ENCODE results near the gene PRIM1. TPM values are rescaled to one million over a fixed set of nuclear protein-coding genes. Genes with fewer than 3 reads are reported as not detected.

PRIM1 gene
- total and polyA plus RNA-seq, 2 of the 13 experiments (the other 11 are each of a cell fraction or from before 2014, with no cell fraction given) = 30.0 to 47.3 TPM

DNA sequence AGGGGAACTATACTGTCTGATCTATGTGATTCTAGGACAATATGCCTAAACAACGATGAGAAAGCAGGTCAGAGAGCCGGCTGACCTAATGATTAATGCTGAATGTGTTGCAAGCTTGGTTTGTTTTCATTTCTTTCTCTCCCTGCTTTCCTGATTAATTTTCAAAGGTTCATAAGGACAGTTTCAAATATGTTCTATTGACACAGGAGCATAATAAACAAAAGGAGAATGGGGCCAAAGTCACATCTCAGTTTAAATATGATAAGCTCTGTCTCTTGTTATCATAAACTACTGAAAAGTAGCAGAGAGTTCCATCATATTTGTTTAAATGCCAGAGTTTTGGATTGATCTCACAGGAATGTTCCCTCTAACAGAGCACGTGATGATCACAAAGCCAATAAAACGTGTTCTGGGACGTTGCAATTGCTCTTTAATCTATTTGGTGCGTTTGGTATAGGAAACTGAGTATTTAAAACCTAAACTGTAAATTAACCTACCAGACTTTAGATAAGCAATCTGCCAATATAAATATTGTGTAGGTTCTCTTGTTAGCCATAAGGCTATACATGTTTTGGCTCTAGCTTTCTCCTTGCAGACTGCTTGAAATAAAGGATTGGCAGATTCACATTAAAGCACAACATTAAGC is 7.3 kb upstream of the PRIM1 start (continued):
- TF ChIP-seq, protein P1, sequence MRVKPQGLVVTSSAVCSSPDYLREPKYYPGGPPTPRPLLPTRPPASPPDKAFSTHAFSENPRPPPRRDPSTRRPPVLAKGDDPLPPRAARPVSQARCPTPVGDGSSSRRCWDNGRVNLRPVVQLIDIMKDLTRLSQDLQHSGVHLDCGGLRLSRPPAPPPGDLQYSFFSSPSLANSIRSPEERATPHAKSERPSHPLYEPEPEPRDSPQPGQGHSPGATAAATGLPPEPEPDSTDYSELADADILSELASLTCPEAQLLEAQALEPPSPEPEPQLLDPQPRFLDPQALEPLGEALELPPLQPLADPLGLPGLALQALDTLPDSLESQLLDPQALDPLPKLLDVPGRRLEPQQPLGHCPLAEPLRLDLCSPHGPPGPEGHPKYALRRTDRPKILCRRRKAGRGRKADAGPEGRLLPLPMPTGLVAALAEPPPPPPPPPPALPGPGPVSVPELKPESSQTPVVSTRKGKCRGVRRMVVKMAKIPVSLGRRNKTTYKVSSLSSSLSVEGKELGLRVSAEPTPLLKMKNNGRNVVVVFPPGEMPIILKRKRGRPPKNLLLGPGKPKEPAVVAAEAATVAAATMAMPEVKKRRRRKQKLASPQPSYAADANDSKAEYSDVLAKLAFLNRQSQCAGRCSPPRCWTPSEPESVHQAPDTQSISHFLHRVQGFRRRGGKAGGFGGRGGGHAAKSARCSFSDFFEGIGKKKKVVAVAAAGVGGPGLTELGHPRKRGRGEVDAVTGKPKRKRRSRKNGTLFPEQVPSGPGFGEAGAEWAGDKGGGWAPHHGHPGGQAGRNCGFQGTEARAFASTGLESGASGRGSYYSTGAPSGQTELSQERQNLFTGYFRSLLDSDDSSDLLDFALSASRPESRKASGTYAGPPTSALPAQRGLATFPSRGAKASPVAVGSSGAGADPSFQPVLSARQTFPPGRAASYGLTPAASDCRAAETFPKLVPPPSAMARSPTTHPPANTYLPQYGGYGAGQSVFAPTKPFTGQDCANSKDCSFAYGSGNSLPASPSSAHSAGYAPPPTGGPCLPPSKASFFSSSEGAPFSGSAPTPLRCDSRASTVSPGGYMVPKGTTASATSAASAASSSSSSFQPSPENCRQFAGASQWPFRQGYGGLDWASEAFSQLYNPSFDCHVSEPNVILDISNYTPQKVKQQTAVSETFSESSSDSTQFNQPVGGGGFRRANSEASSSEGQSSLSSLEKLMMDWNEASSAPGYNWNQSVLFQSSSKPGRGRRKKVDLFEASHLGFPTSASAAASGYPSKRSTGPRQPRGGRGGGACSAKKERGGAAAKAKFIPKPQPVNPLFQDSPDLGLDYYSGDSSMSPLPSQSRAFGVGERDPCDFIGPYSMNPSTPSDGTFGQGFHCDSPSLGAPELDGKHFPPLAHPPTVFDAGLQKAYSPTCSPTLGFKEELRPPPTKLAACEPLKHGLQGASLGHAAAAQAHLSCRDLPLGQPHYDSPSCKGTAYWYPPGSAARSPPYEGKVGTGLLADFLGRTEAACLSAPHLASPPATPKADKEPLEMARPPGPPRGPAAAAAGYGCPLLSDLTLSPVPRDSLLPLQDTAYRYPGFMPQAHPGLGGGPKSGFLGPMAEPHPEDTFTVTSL (CRISPR knock-in tag; IDR thresholded peaks at IDR 0.05; ENCODE audit: borderline replicate concordance) = peak; percentile 83; the same call in 1 of the 2 replicates
- TF ChIP-seq THAP11 (CRISPR knock-in tag; IDR thresholded peaks at IDR 0.05) (peak; percentile 66), ZNF205 (CRISPR knock-in tag; IDR thresholded peaks at IDR 0.05) (peak; percentile 52; the same call in 1 of the 2 replicates), TEAD3 (CRISPR knock-in tag; optimal IDR thresholded peaks at IDR 0.05; ENCODE audit: borderline replicate concordance) (peak; percentile 73), NCOA2 (CRISPR knock-in tag; IDR thresholded peaks at IDR 0.05) (peak; percentile 95), SALL1 (CRISPR knock-in tag; IDR thresholded peaks at IDR 0.05) (peak; percentile 72; the same call in 1 of the 2 replicates), BHLHE40 (IDR thresholded peaks at IDR 0.05; ENCODE audit: low read length) (peak; percentile 83), SRSF9 (IDR thresholded peaks at IDR 0.05; ENCODE audit: borderline replicate concordance, insufficient read depth, low read depth, low read length, poor library complexity, severe bottlenecking) (no peak), ZNF510 (CRISPR knock-in tag; IDR thresholded peaks at IDR 0.05; ENCODE audit: low read depth) (0 out of 2 replicates have a peak, but pooled peaks have one; percentile 70), ZNF878 (CRISPR knock-in tag; IDR thresholded peaks at IDR 0.05) (peak; percentile 52; the same call in 1 of the 2 replicates), PHF21A (CRISPR knock-in tag; IDR thresholded peaks at IDR 0.05) (peak; percentile 81), ZNF558 (CRISPR knock-in tag; IDR thresholded peaks at IDR 0.05; ENCODE audit: borderline replicate concordance) (0 out of 2 replicates have a peak, but pooled peaks have one; percentile 25), TOPORS (CRISPR knock-in tag; IDR thresholded peaks at IDR 0.05) (no peak), MED1 (CRISPR knock-in tag; IDR thresholded peaks at IDR 0.05) (peak; percentile 79), YEATS4 (CRISPR knock-in tag; IDR thresholded peaks at IDR 0.05; ENCODE audit: borderline replicate concordance) (peak; percentile 34; the same call in 1 of the 2 replicates), DPF2 (CRISPR knock-in tag; IDR thresholded peaks at IDR 0.05; ENCODE audit: borderline replicate concordance, low read depth) (peak; percentile 80; the same call in 1 of the 2 replicates), ATRX (CRISPR knock-in tag; IDR thresholded peaks at IDR 0.05; ENCODE audit: borderline replicate concordance) (no peak)
- TF ChIP-seq, protein P2, sequence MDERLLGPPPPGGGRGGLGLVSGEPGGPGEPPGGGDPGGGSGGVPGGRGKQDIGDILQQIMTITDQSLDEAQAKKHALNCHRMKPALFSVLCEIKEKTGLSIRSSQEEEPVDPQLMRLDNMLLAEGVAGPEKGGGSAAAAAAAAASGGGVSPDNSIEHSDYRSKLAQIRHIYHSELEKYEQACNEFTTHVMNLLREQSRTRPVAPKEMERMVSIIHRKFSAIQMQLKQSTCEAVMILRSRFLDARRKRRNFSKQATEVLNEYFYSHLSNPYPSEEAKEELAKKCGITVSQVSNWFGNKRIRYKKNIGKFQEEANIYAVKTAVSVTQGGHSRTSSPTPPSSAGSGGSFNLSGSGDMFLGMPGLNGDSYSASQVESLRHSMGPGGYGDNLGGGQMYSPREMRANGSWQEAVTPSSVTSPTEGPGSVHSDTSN (CRISPR knock-in tag; IDR thresholded peaks at IDR 0.05) = no peak
- TF ChIP-seq, protein P3, sequence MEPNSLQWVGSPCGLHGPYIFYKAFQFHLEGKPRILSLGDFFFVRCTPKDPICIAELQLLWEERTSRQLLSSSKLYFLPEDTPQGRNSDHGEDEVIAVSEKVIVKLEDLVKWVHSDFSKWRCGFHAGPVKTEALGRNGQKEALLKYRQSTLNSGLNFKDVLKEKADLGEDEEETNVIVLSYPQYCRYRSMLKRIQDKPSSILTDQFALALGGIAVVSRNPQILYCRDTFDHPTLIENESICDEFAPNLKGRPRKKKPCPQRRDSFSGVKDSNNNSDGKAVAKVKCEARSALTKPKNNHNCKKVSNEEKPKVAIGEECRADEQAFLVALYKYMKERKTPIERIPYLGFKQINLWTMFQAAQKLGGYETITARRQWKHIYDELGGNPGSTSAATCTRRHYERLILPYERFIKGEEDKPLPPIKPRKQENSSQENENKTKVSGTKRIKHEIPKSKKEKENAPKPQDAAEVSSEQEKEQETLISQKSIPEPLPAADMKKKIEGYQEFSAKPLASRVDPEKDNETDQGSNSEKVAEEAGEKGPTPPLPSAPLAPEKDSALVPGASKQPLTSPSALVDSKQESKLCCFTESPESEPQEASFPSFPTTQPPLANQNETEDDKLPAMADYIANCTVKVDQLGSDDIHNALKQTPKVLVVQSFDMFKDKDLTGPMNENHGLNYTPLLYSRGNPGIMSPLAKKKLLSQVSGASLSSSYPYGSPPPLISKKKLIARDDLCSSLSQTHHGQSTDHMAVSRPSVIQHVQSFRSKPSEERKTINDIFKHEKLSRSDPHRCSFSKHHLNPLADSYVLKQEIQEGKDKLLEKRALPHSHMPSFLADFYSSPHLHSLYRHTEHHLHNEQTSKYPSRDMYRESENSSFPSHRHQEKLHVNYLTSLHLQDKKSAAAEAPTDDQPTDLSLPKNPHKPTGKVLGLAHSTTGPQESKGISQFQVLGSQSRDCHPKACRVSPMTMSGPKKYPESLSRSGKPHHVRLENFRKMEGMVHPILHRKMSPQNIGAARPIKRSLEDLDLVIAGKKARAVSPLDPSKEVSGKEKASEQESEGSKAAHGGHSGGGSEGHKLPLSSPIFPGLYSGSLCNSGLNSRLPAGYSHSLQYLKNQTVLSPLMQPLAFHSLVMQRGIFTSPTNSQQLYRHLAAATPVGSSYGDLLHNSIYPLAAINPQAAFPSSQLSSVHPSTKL (CRISPR knock-in tag; IDR thresholded peaks at IDR 0.05) = peak; percentile 81; the same call in 1 of the 2 replicates
